Endodermal cell (in vitro differentiated cells): Measurements from ENCODE around the gene TUBGCP2. TPM values are rescaled to one million over a fixed set of nuclear protein-coding genes. Genes with fewer than 3 reads are reported as not detected.

Experiments used
- DNase-seq: peaks from one replicate; pipeline ENCODE4 v3.0.0-alpha.2; 2017
- H3K27ac ChIP-seq: 2 replicates; pipeline ENCODE4 v1.5.1; 2013; ENCODE audit warnings: mild to moderate bottlenecking, low read depth, low read length, moderate library complexity
- H3K27me3 ChIP-seq: 2 replicates; pipeline ENCODE4 v1.6.1; 2013; ENCODE audit warnings: mild to moderate bottlenecking, low read length, moderate library complexity; ENCODE audit not compliant: insufficient read depth, control insufficient read depth, poor library complexity, severe bottlenecking
- H3K36me3 ChIP-seq: 2 replicates; pipeline ENCODE4 v1.7.0; 2013; ENCODE audit warnings: mild to moderate bottlenecking, low read length, moderate library complexity; ENCODE audit not compliant: control insufficient read depth, insufficient read depth
- H3K4me1 ChIP-seq: one replicate; pipeline ENCODE4 v1.7.0; 2013; ENCODE audit warnings: low read length; ENCODE audit not compliant: control insufficient read depth, insufficient read depth
- H3K4me3 ChIP-seq: 2 replicates; pipeline ENCODE4 v1.5.1; 2013; ENCODE audit warnings: mild to moderate bottlenecking, low read length, moderate library complexity
- H3K9ac ChIP-seq: 2 replicates; pipeline ENCODE4 v1.6.1; 2013; ENCODE audit warnings: mild to moderate bottlenecking, low read length, moderate library complexity; ENCODE audit not compliant: poor library complexity, severe bottlenecking; ENCODE audit errors: extremely low read depth
- H3K9me3 ChIP-seq: 2 replicates; pipeline ENCODE4 v1.6.1; 2013; ENCODE audit warnings: mild to moderate bottlenecking, low read length, moderate library complexity; ENCODE audit not compliant: control insufficient read depth
- H3K27ac Mint-ChIP-seq: 2 replicates; pipeline ENCODE4 v1.8.0; 2020; ENCODE audit warnings: mixed read lengths
- H3K27me3 Mint-ChIP-seq: 2 replicates; pipeline ENCODE4 v1.8.0; 2021; ENCODE audit warnings: mild to moderate bottlenecking, mixed read lengths; ENCODE audit not compliant: insufficient read depth
- H3K36me3 Mint-ChIP-seq: 2 replicates; pipeline ENCODE4 v1.8.0; 2020; ENCODE audit warnings: low read depth, mixed read lengths
- H3K4me1 Mint-ChIP-seq: 2 replicates; pipeline ENCODE4 v1.8.0; 2020; ENCODE audit warnings: mixed read lengths
- H3K4me3 Mint-ChIP-seq: 2 replicates; pipeline ENCODE4 v1.8.0; 2020; ENCODE audit warnings: mild to moderate bottlenecking, moderate library complexity, mixed read lengths
- H3K9me3 Mint-ChIP-seq: 2 replicates; pipeline ENCODE4 v1.8.0; 2020; ENCODE audit warnings: mild to moderate bottlenecking, mixed read lengths
- CTCF ChIP-seq: fragments of 200-600 bp; sonication (generic); conservative IDR thresholded peaks from 2 replicates; pipeline ENCODE4 v1.5.0; 2021; ENCODE audit warnings: antibody characterized with exemption, mild to moderate bottlenecking
- WGBS, 2 experiments: methylation state at CpG; one replicate each; pipeline versions ENCODE4 v1.1.5 to v1.1.7; 2013; ENCODE audit warnings: missing lambda C conversion rate in 2 of 2, mixed read lengths in 1 of 2; ENCODE audit not compliant: insufficient coverage in 1 of 2, insufficient read length in 1 of 2; 5-methylcytosine and 5-hydroxymethylcytosine counted together
- total RNA-seq, 2 donors: library from RNA; stranded (reverse); fragmentation: NEBNext Ultra II Directional in 1 of 2; extraction: Animal tissue kit (Norgen Biotek cat#: 25700) in 1 of 2; gene quantifications; 2 replicates in 1 of 2; 3 replicates in 1 of 2; pipeline ENCODE4 v1.2.1, GENCODE V29; 2021

Gene TUBGCP2
- total RNA-seq, 2 donors from 2014 or later, result 52.8 to 63.0 TPM

- Mint-ChIP-seq H3K27ac (no peak overlapping the region), H3K9me3 (no peaks in the 10 kb centered on the region), H3K4me3 (peak overlapping the region; percentile 56), H3K4me1 (peaks cover 7% of the 10 kb centered on the region), H3K36me3 (no peaks in the 10 kb centered on the region), H3K27me3 (peaks cover 28% of the 10 kb centered on the region)
- no peak for TF ChIP-seq CTCF
- H3K36me3 ChIP-seq, result no peaks in the 10 kb centered on the region
- no peaks in the 10 kb centered on the region for H3K9me3 ChIP-seq
- peaks cover 3% of the 10 kb centered on the region for H3K4me1 ChIP-seq
- H3K9ac ChIP-seq, result no peak overlapping the region
- 90 to 91% methylated on average over 8 to 21 of the region's 21 CpGs for WGBS, 2 experiments
- DNase-seq, result peak; percentile 64
- peaks cover 11% of the 10 kb centered on the region for H3K27me3 ChIP-seq
- H3K4me3 ChIP-seq, result no peak overlapping the region
- H3K27ac ChIP-seq, result no peak overlapping the region
Measured at GRCh38 chr10:133258066-133258817, 50.4 kb downstream of the TUBGCP2 start.

DNA sequence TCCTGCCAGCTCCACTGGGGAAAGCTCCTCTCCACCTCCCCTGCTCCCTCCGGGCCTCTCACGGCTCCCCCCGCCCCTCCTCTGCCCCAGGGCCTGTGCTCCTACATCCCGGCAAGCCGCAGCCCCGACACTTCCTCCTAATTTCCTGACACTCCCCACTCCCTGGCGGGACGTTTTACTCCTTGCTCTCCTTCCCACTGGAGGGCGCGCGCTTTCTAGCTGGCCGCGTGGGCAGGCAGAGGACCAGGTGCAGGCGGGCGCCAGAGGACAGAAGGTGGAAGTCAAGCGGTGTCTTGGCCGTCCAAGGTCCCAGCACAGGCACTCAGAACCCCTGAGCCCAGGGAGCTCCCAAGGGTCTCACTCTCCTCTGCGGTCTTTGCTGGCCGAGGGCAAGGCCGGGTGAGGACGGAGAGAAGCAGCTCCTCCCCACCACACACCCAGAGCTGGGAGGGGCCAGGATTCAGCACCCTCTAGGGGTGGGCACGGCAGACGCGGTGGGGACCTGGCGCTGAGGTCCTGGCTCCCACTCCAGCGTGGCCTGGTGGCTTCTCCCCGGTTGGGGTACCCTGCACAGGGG, 51.1 kb downstream of the TUBGCP2 start:
- no peaks in the 10 kb centered on the region for H3K9me3 Mint-ChIP-seq
- Histone ChIP-seq H3K36me3 (no peaks in the 10 kb centered on the region), H3K27me3 (peaks cover 5% of the 10 kb centered on the region), H3K27ac (no peak overlapping the region), H3K9ac (peak overlapping the region; percentile 0), H3K4me1 (peaks cover 3% of the 10 kb centered on the region), H3K9me3 (no peaks in the 10 kb centered on the region), H3K4me3 (no peak overlapping the region)
- H3K4me3 Mint-ChIP-seq, result peak overlapping the region; percentile 56
- no peaks in the 10 kb centered on the region for H3K36me3 Mint-ChIP-seq
- 13 to 18% methylated on average over 17 to 27 of the region's 27 CpGs for WGBS, 2 experiments
- H3K27ac Mint-ChIP-seq, result peak overlapping the region; percentile 48
- peak; percentile 84 for DNase-seq
- H3K4me1 Mint-ChIP-seq, result peaks cover 7% of the 10 kb centered on the region
- peaks cover 22% of the 10 kb centered on the region for H3K27me3 Mint-ChIP-seq
- TF ChIP-seq CTCF, result peak; percentile 44

- no peaks in the 10 kb centered on the region for H3K27me3 ChIP-seq
- H3K27ac Mint-ChIP-seq, result no peak overlapping the region
- H3K4me3 Mint-ChIP-seq, result no peak overlapping the region
- no peak overlapping the region for H3K4me3 ChIP-seq
- no peak overlapping the region for H3K27ac ChIP-seq
- DNase-seq, result no peak
- 93 to 97% methylated on average over 6 to 15 of the region's 15 CpGs for WGBS, 2 experiments
- no peaks in the 10 kb centered on the region for H3K9me3 Mint-ChIP-seq
- H3K36me3 ChIP-seq, result no peaks in the 10 kb centered on the region
- no peak overlapping the region for H3K9ac ChIP-seq
- no peaks in the 10 kb centered on the region for H3K36me3 Mint-ChIP-seq
- peaks cover 11% of the 10 kb centered on the region for H3K27me3 Mint-ChIP-seq
- H3K9me3 ChIP-seq, result no peaks in the 10 kb centered on the region
- peaks cover 7% of the 10 kb centered on the region for H3K4me1 Mint-ChIP-seq
- no peak for TF ChIP-seq CTCF
- H3K4me1 ChIP-seq, result no peaks in the 10 kb centered on the region
Measured at GRCh38 chr10:133255323-133255722, 53.3 kb downstream of the TUBGCP2 start.
